Neural cell (in vitro differentiated cells): ENCODE results near the gene ATP11A. TPM values are rescaled to one million over a fixed set of nuclear protein-coding genes. Genes with fewer than 3 reads are reported as not detected.

Experiments
- H2AFZ ChIP-seq: fragments of 200-600, 300-800 bp; sonication (generic), shearing (Covaris generic); 2 replicates; pipeline ENCODE4 v1.6.0; 2014; ENCODE audit warnings: low read depth, mild to moderate bottlenecking, antibody characterized with exemption, low read length, moderate library complexity
- H3F3A ChIP-seq: fragments of 200-600 bp; shearing (Covaris generic); 2 replicates; pipeline ENCODE4 v1.6.1; 2016; ENCODE audit warnings: mild to moderate bottlenecking, moderate library complexity, mixed read lengths, antibody characterized with exemption, low read length; ENCODE audit not compliant: insufficient read depth, poor library complexity, severe bottlenecking
- H3K27ac ChIP-seq: fragments of 200-600, 300-800 bp; sonication (generic), shearing (Covaris generic); 2 replicates; pipeline ENCODE4 v1.5.1; 2014; ENCODE audit warnings: mild to moderate bottlenecking, low read length, moderate library complexity
- H3K27me3 ChIP-seq: fragments of 300-800, 200-600 bp; sonication (generic), shearing (Covaris generic); 2 replicates; pipeline ENCODE4 v1.6.0; 2014; ENCODE audit warnings: mild to moderate bottlenecking, low read depth, low read length, moderate library complexity; ENCODE audit not compliant: insufficient read depth
- H3K36me3 ChIP-seq: fragments of 300-800, 200-600 bp; sonication (generic), shearing (Covaris generic); 2 replicates; pipeline ENCODE4 v1.5.1; 2014; ENCODE audit warnings: mild to moderate bottlenecking, antibody characterized with exemption, low read length, moderate library complexity; ENCODE audit not compliant: insufficient read depth
- H3K4me2 ChIP-seq: fragments of 300-800, 200-600 bp; sonication (generic), shearing (Covaris generic); 2 replicates; pipeline ENCODE4 v1.6.0; 2014; ENCODE audit warnings: mild to moderate bottlenecking, low read length
- H3K4me3 ChIP-seq: fragments of 300-800, 200-600 bp; sonication (generic), shearing (Covaris generic); 2 replicates; pipeline ENCODE4 v1.5.1; 2014; ENCODE audit warnings: mild to moderate bottlenecking, low read length, moderate library complexity
- H3K79me2 ChIP-seq: fragments of 200-600 bp; shearing (Covaris generic); replicated peaks from 2 replicates; pipeline ENCODE4 v1.6.0; 2014; ENCODE audit warnings: mild to moderate bottlenecking, low read length, moderate library complexity; ENCODE audit not compliant: insufficient read depth
- H3K9ac ChIP-seq: fragments of 300-800, 200-600 bp; sonication (generic), shearing (Covaris generic); 2 replicates; pipeline ENCODE4 v1.6.1; 2016; ENCODE audit warnings: mild to moderate bottlenecking, low read length, mixed read lengths
- H3K9me2 ChIP-seq: fragments of 200-600 bp; shearing (Covaris generic); 2 replicates; pipeline ENCODE4 v1.6.1; 2016; ENCODE audit warnings: mild to moderate bottlenecking, low read length, mixed read lengths; ENCODE audit not compliant: insufficient read depth
- H3K9me3 ChIP-seq: fragments of 200-600, 300-800 bp; sonication (generic), shearing (Covaris generic); 2 replicates; pipeline ENCODE4 v1.6.1; 2016; ENCODE audit warnings: mild to moderate bottlenecking, mixed run types, low read length, moderate library complexity, mixed read lengths
- H4K20me1 ChIP-seq: fragments of 200-600 bp; shearing (Covaris generic); 2 replicates; pipeline ENCODE4 v1.6.1; 2016; ENCODE audit warnings: mild to moderate bottlenecking, mixed run types; ENCODE audit not compliant: insufficient read depth
- EP300 ChIP-seq: fragments of 450-650 bp; conservative IDR thresholded peaks from 2 replicates; pipeline ENCODE4 v1.6.1; 2014; ENCODE audit warnings: antibody characterized with exemption, mild to moderate bottlenecking, moderate library complexity; ENCODE audit not compliant: poor library complexity, severe bottlenecking
- EZH2 ChIP-seq: fragments of 200-600, 300-800 bp; shearing (Covaris generic), sonication (generic); IDR thresholded peaks from 2 replicates; pipeline ENCODE4 v1.6.1; 2014; ENCODE audit warnings: antibody characterized with exemption, low read length, borderline replicate concordance, mild to moderate bottlenecking; ENCODE audit not compliant: insufficient read depth, poor library complexity, severe bottlenecking
- MXI1 ChIP-seq: fragments of 450-650 bp; conservative IDR thresholded peaks from 2 replicates; pipeline ENCODE4 v1.6.1; 2014; ENCODE audit warnings: antibody characterized with exemption, mild to moderate bottlenecking; ENCODE audit not compliant: poor library complexity, severe bottlenecking
- POLR2AphosphoS5 ChIP-seq: IDR thresholded peaks from 2 replicates; pipeline ENCODE4 v1.6.1; 2012
- RAD21 ChIP-seq: fragments of 450-650 bp; conservative IDR thresholded peaks from 2 replicates; pipeline ENCODE4 v1.6.1; 2014; ENCODE audit warnings: antibody characterized with exemption, mild to moderate bottlenecking, moderate library complexity
- REST ChIP-seq: IDR thresholded peaks from 2 replicates; pipeline ENCODE4 v1.6.1; 2012; ENCODE audit warnings: borderline replicate concordance
- SMC3 ChIP-seq: fragments of 450-650 bp; conservative IDR thresholded peaks from 2 replicates; pipeline ENCODE4 v1.6.1; 2014; ENCODE audit warnings: antibody characterized with exemption, mild to moderate bottlenecking, moderate library complexity; ENCODE audit not compliant: poor library complexity
- TAF1 ChIP-seq: IDR thresholded peaks from 2 replicates; pipeline ENCODE4 v1.6.1; 2012; ENCODE audit warnings: low read depth
- polyA plus RNA-seq: library from polyadenylated mRNA; depleted of rRNA; stranded (reverse); fragments of >200 nt; gene quantifications from 2 replicates; pipeline ENCODE4 v1.2.3, GENCODE V29; 2014

ATP11A gene
- polyA plus RNA-seq, 1 donor from 2014 or later = 3.0 TPM

- TF ChIP-seq EP300 = no peak
- TF ChIP-seq EZH2 = no peak
- H3K9me2 ChIP-seq = no peaks in the 10 kb centered on the region
- H3K79me2 ChIP-seq = no peaks in the 10 kb centered on the region
- H3K27ac ChIP-seq = no peak overlapping the region
- no peaks in the 10 kb centered on the region for H3K36me3 ChIP-seq
- H3K4me2 ChIP-seq = no peak overlapping the region
- no peaks in the 10 kb centered on the region for H4K20me1 ChIP-seq
- no peak overlapping the region for H3K4me3 ChIP-seq
- H3F3A ChIP-seq = no peaks in the 10 kb centered on the region
- H3K27me3 ChIP-seq = no peaks in the 10 kb centered on the region
- no peak overlapping the region for H3K9ac ChIP-seq
- H2AFZ ChIP-seq = no peak overlapping the region
- H3K9me3 ChIP-seq = no peaks in the 10 kb centered on the region
Measured at GRCh38 chr13:112897603-112897955, 207.7 kb downstream of the ATP11A start.

- H3K36me3 ChIP-seq = no peaks in the 10 kb centered on the region
- no peak for TF ChIP-seq RAD21
- H3F3A ChIP-seq = no peaks in the 10 kb centered on the region
- H3K27ac ChIP-seq = no peak overlapping the region
- H3K27me3 ChIP-seq = no peaks in the 10 kb centered on the region
- H3K79me2 ChIP-seq = no peaks in the 10 kb centered on the region
- no peak overlapping the region for H3K4me2 ChIP-seq
- H3K9me2 ChIP-seq = no peaks in the 10 kb centered on the region
- H3K4me3 ChIP-seq = no peak overlapping the region
- no peak overlapping the region for H2AFZ ChIP-seq
- no peaks in the 10 kb centered on the region for H3K9me3 ChIP-seq
- no peaks in the 10 kb centered on the region for H4K20me1 ChIP-seq
- no peak overlapping the region for H3K9ac ChIP-seq
Measured at GRCh38 chr13:112897956-112898620, 208.2 kb downstream of the ATP11A start.

GRCh38 chr13:112898621-112899280, 208.9 kb downstream of the ATP11A start:
- Histone ChIP-seq H3F3A (no peaks in the 10 kb centered on the region), H3K9me3 (no peaks in the 10 kb centered on the region), H3K9ac (no peak overlapping the region), H3K27ac (no peak overlapping the region), H3K36me3 (no peaks in the 10 kb centered on the region), H2AFZ (no peak overlapping the region), H3K27me3 (no peaks in the 10 kb centered on the region), H3K4me3 (no peak overlapping the region), H3K9me2 (no peaks in the 10 kb centered on the region), H4K20me1 (no peaks in the 10 kb centered on the region), H3K79me2 (no peaks in the 10 kb centered on the region), H3K4me2 (no peak overlapping the region)
- no peak for TF ChIP-seq POLR2AphosphoS5
- no peak for TF ChIP-seq EP300
- TF ChIP-seq SMC3 = no peak
- TF ChIP-seq MXI1 = no peak
- TF ChIP-seq EZH2 = no peak
- no peak for TF ChIP-seq TAF1
- no peak for TF ChIP-seq REST
